Hematopoietic multipotent progenitor cell treated with erythropoietin and hydrocortisone succinate and interleukin-3 and kit ligand, for 15 days (in vitro differentiated cells): Measurements from ENCODE around the gene DLX1.
"Not testable (repeated sequence)": the region's sequence is repeated elsewhere in the genome, so short reads cannot be mapped to it uniquely, and the experiment has no call there.

Experiments used
- DNase-seq: peaks from one replicate; pipeline ENCODE4 v3.0.0-alpha.2; 2015; ENCODE audit warnings: low spot score

The DLX1 gene

GRCh38 chr2:172114579-172114978, 29.3 kb downstream of the DLX1 start:
- DNase-seq: no peak

- no peak for DNase-seq
These were observed 30.8 kb downstream of the DLX1 start for GRCh38 chr2:172116107-172116506.

GRCh38 chr2:172119089-172119488, 33.8 kb downstream of the DLX1 start:
- DNase-seq: no peak

GRCh38 chr2:172120118-172120517, 34.8 kb downstream of the DLX1 start:
- no peak for DNase-seq

- no peak for DNase-seq
These were observed 43.2 kb downstream of the DLX1 start for GRCh38 chr2:172128484-172128883.

- DNase-seq: no peak
These were observed 44.1 kb downstream of the DLX1 start for GRCh38 chr2:172129404-172129803.

- no peak for DNase-seq
These were observed 46.6 kb downstream of the DLX1 start for GRCh38 chr2:172131713-172132555.

- DNase-seq: no peak
These were observed 49.0 kb downstream of the DLX1 start for GRCh38 chr2:172134270-172134669.

- no peak for DNase-seq
These were observed 50.1 kb downstream of the DLX1 start for GRCh38 chr2:172135446-172135845.

GRCh38 chr2:172137109-172137508, 51.8 kb downstream of the DLX1 start:
- DNase-seq: no peak

GRCh38 chr2:172137943-172138342, 52.6 kb downstream of the DLX1 start:
- no peak for DNase-seq

GRCh38 chr2:172138727-172139126, 53.4 kb downstream of the DLX1 start:
- not testable (repeated sequence) for DNase-seq
